GM06990 (cell line): ENCODE data around the gene ADAM12.

Experiments used
- DNase-seq: peaks from one replicate; pipeline ENCODE4 v3.0.0-alpha.2; 2011; ENCODE audit not compliant: insufficient read length; ENCODE audit errors: extremely low read depth
- H3K27me3 ChIP-seq: replicated peaks from 2 replicates; pipeline ENCODE4 v1.6.0; 2011; ENCODE audit warnings: low read length; ENCODE audit not compliant: control insufficient read depth, insufficient read depth
- H3K36me3 ChIP-seq: 2 replicates; pipeline ENCODE4 v1.5.1; 2011; ENCODE audit warnings: low read length; ENCODE audit not compliant: control insufficient read depth, insufficient read depth
- H3K4me3 ChIP-seq: replicated peaks from 2 replicates; pipeline ENCODE4 v1.5.1; 2011; ENCODE audit warnings: low read depth, mild to moderate bottlenecking, control low read depth, low read length
- TF ChIP-seq, protein P1 (sequence below): IDR thresholded peaks from 2 replicates; pipeline ENCODE4 v1.5.1; 2011; ENCODE audit warnings: low read length, control low read depth, mild to moderate bottlenecking, inconsistent platforms; ENCODE audit not compliant: insufficient read depth, poor library complexity, severe bottlenecking

Gene ADAM12

DNA sequence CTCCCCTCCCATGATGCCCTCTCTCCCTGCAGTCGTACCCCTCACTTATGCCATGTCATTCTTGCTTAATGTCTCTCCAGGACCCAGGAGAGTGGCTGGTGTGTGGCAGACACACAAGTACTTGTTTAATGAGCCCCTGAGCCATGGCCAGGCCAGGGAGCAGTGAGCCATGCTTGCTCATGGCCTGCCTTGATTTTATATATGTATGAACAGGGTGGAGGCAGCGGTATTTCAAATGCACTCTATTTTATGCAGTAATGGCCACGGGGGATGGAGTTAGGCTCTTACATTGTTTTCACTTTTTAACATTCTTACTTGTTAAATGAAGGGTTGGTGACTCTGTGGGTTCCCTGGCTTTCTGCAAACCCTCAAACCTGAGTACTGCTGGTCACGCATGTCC is 347.2 kb downstream of the ADAM12 start:
- Histone ChIP-seq H3K4me3 (no peak overlapping the region), H3K27me3 (no peaks in the 10 kb centered on the region), H3K36me3 (no peaks in the 10 kb centered on the region)
- DNase-seq, result no peak
- TF ChIP-seq, protein P1, sequence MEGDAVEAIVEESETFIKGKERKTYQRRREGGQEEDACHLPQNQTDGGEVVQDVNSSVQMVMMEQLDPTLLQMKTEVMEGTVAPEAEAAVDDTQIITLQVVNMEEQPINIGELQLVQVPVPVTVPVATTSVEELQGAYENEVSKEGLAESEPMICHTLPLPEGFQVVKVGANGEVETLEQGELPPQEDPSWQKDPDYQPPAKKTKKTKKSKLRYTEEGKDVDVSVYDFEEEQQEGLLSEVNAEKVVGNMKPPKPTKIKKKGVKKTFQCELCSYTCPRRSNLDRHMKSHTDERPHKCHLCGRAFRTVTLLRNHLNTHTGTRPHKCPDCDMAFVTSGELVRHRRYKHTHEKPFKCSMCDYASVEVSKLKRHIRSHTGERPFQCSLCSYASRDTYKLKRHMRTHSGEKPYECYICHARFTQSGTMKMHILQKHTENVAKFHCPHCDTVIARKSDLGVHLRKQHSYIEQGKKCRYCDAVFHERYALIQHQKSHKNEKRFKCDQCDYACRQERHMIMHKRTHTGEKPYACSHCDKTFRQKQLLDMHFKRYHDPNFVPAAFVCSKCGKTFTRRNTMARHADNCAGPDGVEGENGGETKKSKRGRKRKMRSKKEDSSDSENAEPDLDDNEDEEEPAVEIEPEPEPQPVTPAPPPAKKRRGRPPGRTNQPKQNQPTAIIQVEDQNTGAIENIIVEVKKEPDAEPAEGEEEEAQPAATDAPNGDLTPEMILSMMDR, result no peak

- Histone ChIP-seq H3K4me3 (no peak overlapping the region), H3K36me3 (no peaks in the 10 kb centered on the region), H3K27me3 (no peaks in the 10 kb centered on the region)
- no peak for DNase-seq
- TF ChIP-seq, protein P1, result no peak
These were observed 350.3 kb downstream of the ADAM12 start for GRCh38 chr10:126037946-126038345.

- DNase-seq, result no peak
- no peaks in the 10 kb centered on the region for H3K27me3 ChIP-seq
- no peaks in the 10 kb centered on the region for H3K36me3 ChIP-seq
- no peak overlapping the region for H3K4me3 ChIP-seq
- TF ChIP-seq, protein P1, result no peak
These were observed 351.8 kb downstream of the ADAM12 start for GRCh38 chr10:126036515-126036914.

GRCh38 chr10:126034586-126034985 is 353.7 kb downstream of the ADAM12 start:
- Histone ChIP-seq H3K4me3 (no peak overlapping the region), H3K36me3 (no peaks in the 10 kb centered on the region), H3K27me3 (no peaks in the 10 kb centered on the region)
- TF ChIP-seq, protein P1, result no peak
- no peak for DNase-seq

- no peaks in the 10 kb centered on the region for H3K27me3 ChIP-seq
- TF ChIP-seq, protein P1, result no peak
- DNase-seq, result no peak
- H3K4me3 ChIP-seq, result no peak overlapping the region
- H3K36me3 ChIP-seq, result no peaks in the 10 kb centered on the region
These were observed 358.3 kb downstream of the ADAM12 start for GRCh38 chr10:126029999-126030398.

- Histone ChIP-seq H3K36me3 (no peaks in the 10 kb centered on the region), H3K27me3 (no peaks in the 10 kb centered on the region), H3K4me3 (no peak overlapping the region)
- TF ChIP-seq, protein P1, result no peak
- DNase-seq, result no peak
These were observed 360.6 kb downstream of the ADAM12 start for GRCh38 chr10:126027692-126028091.
